Epithelial cell of esophagus (primary cell): Measurements from ENCODE around the gene NTS.

Experiments
- DNase-seq: peaks from one replicate; pipeline ENCODE4 v3.0.0; 2010; ENCODE audit warnings: low read depth
- H3K4me3 ChIP-seq: 2 replicates; pipeline ENCODE4 v1.5.1; 2011; ENCODE audit warnings: mild to moderate bottlenecking, low read length, control low read depth
- CTCF ChIP-seq: IDR thresholded peaks from 2 replicates; pipeline ENCODE4 v1.5.1; 2011; ENCODE audit warnings: low read depth, mild to moderate bottlenecking, low read length, control low read depth, inconsistent platforms; ENCODE audit not compliant: insufficient read depth; ENCODE audit errors: missing control alignments

NTS gene

GRCh38 chr12:85835426-85836196, 38.5 kb upstream of the NTS start:
- no peak for TF ChIP-seq CTCF
- H3K4me3 ChIP-seq, result peak overlapping the region; percentile 77
- peak; percentile 17 for DNase-seq

DNA sequence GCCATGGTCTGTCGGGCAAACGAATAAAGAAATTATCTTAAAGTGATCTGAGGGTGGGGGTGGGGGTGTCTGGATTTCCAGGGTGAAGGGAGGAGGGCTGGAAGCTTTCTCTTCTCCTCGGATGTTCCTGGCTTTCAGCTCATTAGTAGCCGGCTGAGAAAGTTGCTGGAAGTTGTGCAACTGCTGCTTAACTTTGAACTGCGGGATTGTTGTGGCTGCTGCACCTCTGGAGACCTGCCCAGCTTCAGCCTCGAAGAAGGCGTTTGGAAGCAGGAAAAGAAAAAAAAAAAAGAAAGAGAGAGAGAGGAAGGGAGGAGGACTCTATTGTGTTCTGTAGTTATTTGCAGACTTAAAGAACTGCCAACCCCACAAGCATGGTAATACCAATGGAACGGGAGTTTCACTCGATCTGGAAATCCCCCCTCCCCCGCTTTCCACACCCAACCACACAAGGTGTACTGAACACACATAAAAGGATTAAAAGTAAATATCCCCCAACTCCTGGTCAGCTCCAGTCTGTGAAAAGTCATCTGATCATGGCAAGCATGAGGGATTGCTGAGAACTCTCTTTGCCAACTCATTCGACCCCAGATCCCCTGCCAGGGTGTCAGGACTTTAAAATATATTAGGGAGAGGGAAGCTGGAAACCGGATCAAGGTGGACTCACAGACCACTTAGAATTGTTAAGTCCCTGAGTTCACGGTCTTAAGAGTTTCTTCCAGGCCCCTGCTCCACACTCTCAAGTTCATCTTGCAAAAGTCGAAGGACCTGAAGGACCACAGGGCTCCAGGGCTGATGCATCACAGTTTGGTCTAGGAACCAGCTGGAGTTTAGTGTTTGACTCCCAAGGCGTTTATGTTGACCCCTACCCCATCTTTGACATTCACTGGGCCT, 37.7 kb upstream of the NTS start, which contains the start of gene RASSF9:
TSS of gene RASSF9 (minus strand) at position 213 of the 894 bp plus-strand sequence. CDS start at position 5, 208 bp downstream.
- DNase-seq, result peak; percentile 78
- TF ChIP-seq CTCF, result no peak
- H3K4me3 ChIP-seq, result peak within 1 kb of the TSS; percentile 77

- H3K4me3 ChIP-seq, result no peak overlapping the region
- DNase-seq, result no peak
- TF ChIP-seq CTCF, result no peak
These were observed 30.3 kb upstream of the NTS start for GRCh38 chr12:85843606-85844310.

- no peak overlapping the region for H3K4me3 ChIP-seq
- no peak for TF ChIP-seq CTCF
These were observed 24.8 kb upstream of the NTS start for GRCh38 chr12:85849344-85849743.

GRCh38 chr12:85855305-85855704, 18.8 kb upstream of the NTS start:
- no peak for TF ChIP-seq CTCF
- no peak overlapping the region for H3K4me3 ChIP-seq
- DNase-seq, result no peak

More at GRCh38 chr12:85849344-85849743, 24.8 kb upstream of the NTS start:
- DNase-seq, result no peak

- H3K4me3 ChIP-seq, result no peak overlapping the region
- TF ChIP-seq CTCF, result no peak
- no peak for DNase-seq
These were observed 17.1 kb upstream of the NTS start for GRCh38 chr12:85856966-85857365.
